Measurements from ENCODE around the gene BTBD6. TPM values are rescaled to one million over a fixed set of nuclear protein-coding genes. Genes with fewer than 3 reads are reported as not detected.
A peak's percentile ranks its signal among the peaks of the same experiment; 100 is the strongest.

The BTBD6 gene
- 35.3 and 35.7 TPM in 2 replicates for total RNA-seq
- long read RNA-seq, partial matches to known transcripts = 5 of 10 reads
- long read RNA-seq, other reads (novel, unspliced or antisense) = 0 of 10 reads

- Mint-ChIP-seq H3K36me3 (ENCODE audit: unreplicated experiment) (peaks cover 5% of the 10 kb centered on the region), H3K4me3 (ENCODE audit: unreplicated experiment) (peak within 1 kb of the TSS; percentile 75), H3K4me1 (ENCODE audit: unreplicated experiment) (peaks cover 19% of the 10 kb centered on the region), H3K27me3 (ENCODE audit: unreplicated experiment) (no peaks in the 10 kb centered on the region), H3K27ac (ENCODE audit: unreplicated experiment) (peak within 1 kb of the TSS; percentile 69), H3K9me3 (ENCODE audit: unreplicated experiment) (no peaks in the 10 kb centered on the region)
- peak; percentile 94 for DNase-seq (ENCODE audit: extremely low spot score, unreplicated experiment)
- TF ChIP-seq CTCF (IDR thresholded peaks at IDR 0.05) = no peak
Observed at GRCh38 chr14:105248368-105249181, at the start of gene BTBD6. BTBD6 (plus strand) TSS chr14:105248533; CDS start chr14:105248712, 179 bp downstream.

- H3K27me3 Mint-ChIP-seq (ENCODE audit: unreplicated experiment) = no peaks in the 10 kb centered on the region
- no peaks in the 10 kb centered on the region for H3K9me3 Mint-ChIP-seq (ENCODE audit: unreplicated experiment)
- H3K27ac Mint-ChIP-seq (ENCODE audit: unreplicated experiment) = no peak overlapping the region
- peaks cover 25% of the 10 kb centered on the region for H3K4me1 Mint-ChIP-seq (ENCODE audit: unreplicated experiment)
- no peak for TF ChIP-seq CTCF (IDR thresholded peaks at IDR 0.05)
- no peak for DNase-seq (ENCODE audit: extremely low spot score, unreplicated experiment)
- no peaks in the 10 kb centered on the region for H3K36me3 Mint-ChIP-seq (ENCODE audit: unreplicated experiment)
- H3K4me3 Mint-ChIP-seq (ENCODE audit: unreplicated experiment) = no peak overlapping the region
Observed at GRCh38 chr14:105198588-105198987, 49.7 kb upstream of the BTBD6 start.

GRCh38 chr14:105199093-105199492 lies 49.2 kb upstream of the BTBD6 start:
- peaks cover 25% of the 10 kb centered on the region for H3K4me1 Mint-ChIP-seq (ENCODE audit: unreplicated experiment)
- no peak overlapping the region for H3K27ac Mint-ChIP-seq (ENCODE audit: unreplicated experiment)
- H3K4me3 Mint-ChIP-seq (ENCODE audit: unreplicated experiment) = no peak overlapping the region
- no peak for TF ChIP-seq CTCF (IDR thresholded peaks at IDR 0.05)
- DNase-seq (ENCODE audit: extremely low spot score, unreplicated experiment) = no peak
- no peaks in the 10 kb centered on the region for H3K27me3 Mint-ChIP-seq (ENCODE audit: unreplicated experiment)
- H3K36me3 Mint-ChIP-seq (ENCODE audit: unreplicated experiment) = no peaks in the 10 kb centered on the region
- H3K9me3 Mint-ChIP-seq (ENCODE audit: unreplicated experiment) = no peaks in the 10 kb centered on the region

- Mint-ChIP-seq H3K27ac (ENCODE audit: unreplicated experiment) (no peak overlapping the region), H3K27me3 (ENCODE audit: unreplicated experiment) (no peaks in the 10 kb centered on the region), H3K36me3 (ENCODE audit: unreplicated experiment) (no peaks in the 10 kb centered on the region), H3K4me3 (ENCODE audit: unreplicated experiment) (no peak overlapping the region), H3K4me1 (ENCODE audit: unreplicated experiment) (peaks cover 26% of the 10 kb centered on the region), H3K9me3 (ENCODE audit: unreplicated experiment) (no peaks in the 10 kb centered on the region)
- TF ChIP-seq CTCF (IDR thresholded peaks at IDR 0.05) = no peak
- no peak for DNase-seq (ENCODE audit: extremely low spot score, unreplicated experiment)
Observed at GRCh38 chr14:105200074-105200473, 48.3 kb upstream of the BTBD6 start.

GRCh38 chr14:105200641-105201040 lies 47.7 kb upstream of the BTBD6 start:
- Mint-ChIP-seq H3K27ac (ENCODE audit: unreplicated experiment) (no peak overlapping the region), H3K27me3 (ENCODE audit: unreplicated experiment) (no peaks in the 10 kb centered on the region), H3K9me3 (ENCODE audit: unreplicated experiment) (no peaks in the 10 kb centered on the region), H3K4me3 (ENCODE audit: unreplicated experiment) (no peak overlapping the region), H3K4me1 (ENCODE audit: unreplicated experiment) (peaks cover 26% of the 10 kb centered on the region), H3K36me3 (ENCODE audit: unreplicated experiment) (no peaks in the 10 kb centered on the region)
- no peak for DNase-seq (ENCODE audit: extremely low spot score, unreplicated experiment)
- no peak for TF ChIP-seq CTCF (IDR thresholded peaks at IDR 0.05)
